Caki2 (cell line): Measurements from ENCODE around the gene PLPPR4. TPM values are rescaled to one million over a fixed set of nuclear protein-coding genes. Genes with fewer than 3 reads are reported as not detected.
"Not testable (repeated sequence)": the region's sequence is repeated elsewhere in the genome, so short reads cannot be mapped to it uniquely, and the experiment has no call there.

ENCODE experiments used
- DNase-seq: peaks from one replicate; pipeline ENCODE4 v3.0.0-alpha.2; 2015; ENCODE audit warnings: low read depth
- in situ Hi-C: cut with HindIII; loops from 2 replicates; pipeline ENCODE4 v1.10.0; 2016; ENCODE audit warnings: low sequenced_read_pairs, low pct_unique_long_range_greater_than_20kb, mixed read lengths
- total RNA-seq: library from RNA; depleted of rRNA; stranded (reverse); fragments of >200 nt; shearing (Covaris generic); gene quantifications from 2 replicates; pipeline ENCODE4 v1.2.3, GENCODE V29; 2014; ENCODE audit warnings: low replicate concordance

PLPPR4 gene
- total RNA-seq, 1 experiment from 2014 or later = not detected

DNA sequence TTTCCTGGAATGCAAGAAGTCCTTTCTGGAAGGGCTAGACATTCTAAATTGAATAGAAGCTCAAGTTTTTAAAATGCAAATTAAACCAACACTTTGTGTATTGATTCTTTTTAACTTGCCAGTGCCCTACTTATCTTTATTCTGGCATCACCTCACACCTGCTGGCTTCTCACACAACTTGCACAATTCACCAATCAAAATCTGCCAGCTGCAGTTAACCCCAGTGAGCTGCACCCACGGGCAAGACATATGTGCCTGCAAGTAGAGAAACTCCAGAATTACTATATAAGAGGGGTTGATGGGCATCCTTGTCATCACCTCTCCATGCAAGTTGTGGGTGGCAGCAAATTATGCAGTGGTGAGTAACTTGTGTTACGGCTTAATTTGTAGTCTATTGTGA, 11.7 kb upstream of the PLPPR4 start:
- in situ Hi-C loops = no loop called here
- DNase-seq = no peak

DNA sequence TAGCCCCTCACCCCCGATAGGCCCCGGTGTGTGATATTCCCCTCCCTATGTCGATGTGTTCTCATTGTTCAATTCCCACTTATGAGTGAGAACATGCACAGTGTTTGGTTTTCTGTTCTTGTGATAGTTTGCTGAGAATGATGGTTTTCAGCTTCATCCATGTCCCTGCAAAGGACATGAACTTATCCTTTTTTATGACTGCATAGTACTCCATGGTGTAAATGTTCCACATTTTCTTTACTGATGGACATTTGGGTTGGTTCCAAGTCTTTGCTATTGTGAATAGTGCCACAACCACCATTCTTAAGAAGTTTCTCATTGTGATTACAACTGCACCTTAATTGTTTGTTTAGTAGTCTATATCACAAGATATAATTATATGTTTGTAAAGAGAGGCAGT, 3.9 kb upstream of the PLPPR4 start:
- in situ Hi-C loops = not testable (repeated sequence)

DNA sequence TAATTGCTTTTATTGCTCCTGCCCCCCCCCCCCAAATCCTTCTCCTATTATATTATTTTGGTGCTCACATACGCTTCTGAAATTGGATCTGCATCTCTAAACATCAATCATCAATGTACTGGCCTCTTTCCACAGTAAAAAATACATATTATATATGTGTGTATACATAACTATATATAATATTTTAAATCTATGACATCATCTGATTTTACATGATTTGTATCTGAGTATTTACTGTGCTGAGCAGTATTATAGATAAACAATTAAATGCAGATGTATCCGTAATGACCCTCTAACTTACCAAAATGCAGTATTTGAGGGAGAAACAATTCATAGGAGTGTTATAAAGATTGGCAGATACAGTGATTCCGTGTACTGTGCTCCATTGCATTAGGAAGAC, 832 bp downstream of the PLPPR4 start:
- in situ Hi-C loops = no loop called here
- DNase-seq = no peak

More for the DNA sequence above, 3.9 kb upstream of the PLPPR4 start:
- not testable (repeated sequence) for DNase-seq

- no peak for DNase-seq
- in situ Hi-C loops = no loop called here
Observed at GRCh38 chr1:99266726-99267125, 2.4 kb downstream of the PLPPR4 start.

DNA sequence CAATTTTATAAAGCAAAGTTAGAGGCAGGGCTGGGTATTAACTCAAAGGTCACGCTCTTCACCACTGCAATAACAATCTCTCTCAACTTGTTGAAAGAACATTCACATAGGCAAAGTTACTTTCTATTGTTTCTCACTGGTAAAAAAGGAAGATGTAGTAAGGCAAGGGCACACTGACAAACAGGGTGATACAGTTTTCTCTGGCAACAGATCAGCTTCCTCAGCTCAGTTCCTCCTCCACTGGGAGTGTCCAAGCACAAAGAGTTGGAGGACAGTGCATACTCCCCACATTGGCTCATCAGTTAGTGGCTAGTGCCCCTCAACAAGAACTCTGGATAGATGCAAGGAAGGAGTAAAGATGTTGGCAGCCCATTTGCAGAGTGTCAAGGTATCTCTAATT, 3.7 kb downstream of the PLPPR4 start:
- no peak for DNase-seq
- in situ Hi-C loops = no loop called here

GRCh38 chr1:99269321-99269720, 5.0 kb downstream of the PLPPR4 start:
- in situ Hi-C loops = no loop called here
- no peak for DNase-seq

- no peak for DNase-seq
- in situ Hi-C loops = no loop called here
Observed at GRCh38 chr1:99270646-99271045, 6.4 kb downstream of the PLPPR4 start.

- no peak for DNase-seq
- in situ Hi-C loops = no loop called here
Observed at GRCh38 chr1:99271249-99271648, 7.0 kb downstream of the PLPPR4 start.

- in situ Hi-C loops = no loop called here
- no peak for DNase-seq
Observed at GRCh38 chr1:99277066-99277465, 12.8 kb downstream of the PLPPR4 start.

DNA sequence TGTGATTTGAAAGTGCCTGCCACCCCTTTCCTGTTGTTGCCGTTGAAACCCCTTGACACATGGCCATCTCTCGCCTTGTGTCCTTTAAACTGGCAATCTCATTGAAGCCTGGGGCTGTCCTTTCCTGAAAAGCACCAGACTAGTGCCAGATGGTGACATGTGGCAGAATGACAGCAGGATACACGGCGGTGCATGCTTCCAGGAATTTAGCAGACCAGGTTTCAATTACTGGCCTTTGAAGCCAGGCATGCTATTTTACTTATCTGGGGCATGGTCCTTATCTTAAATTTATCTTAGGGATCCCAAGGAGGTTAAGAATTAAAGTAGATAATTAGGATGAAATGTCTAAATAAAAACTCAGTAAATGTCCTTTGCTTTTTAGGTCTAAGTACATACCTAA, 15.2 kb downstream of the PLPPR4 start:
- in situ Hi-C loops = no loop called here

DNA sequence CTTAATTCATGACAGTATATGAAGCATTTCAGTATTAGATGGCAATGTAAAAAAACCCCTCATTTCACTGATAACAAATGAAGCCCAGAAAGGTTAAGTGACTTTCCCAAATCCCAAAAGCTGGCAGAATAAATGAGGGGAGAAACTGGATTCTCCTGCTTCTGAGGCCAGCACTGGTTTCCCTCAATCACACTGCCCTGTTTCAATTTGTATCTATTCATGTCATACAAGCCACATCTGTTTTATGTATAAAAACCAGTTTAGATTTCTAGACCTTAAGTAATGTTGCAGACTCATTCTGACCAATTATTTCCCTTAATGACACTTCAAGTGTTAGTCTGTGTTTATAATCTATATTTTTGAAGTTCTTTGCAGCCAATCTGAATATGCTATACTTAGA, 16.8 kb downstream of the PLPPR4 start:
- DNase-seq = no peak
- in situ Hi-C loops = no loop called here

More for the DNA sequence above, 15.2 kb downstream of the PLPPR4 start:
- no peak for DNase-seq

- in situ Hi-C loops = no loop called here
- DNase-seq = no peak
Observed at GRCh38 chr1:99282536-99282935, 18.2 kb downstream of the PLPPR4 start.

DNA sequence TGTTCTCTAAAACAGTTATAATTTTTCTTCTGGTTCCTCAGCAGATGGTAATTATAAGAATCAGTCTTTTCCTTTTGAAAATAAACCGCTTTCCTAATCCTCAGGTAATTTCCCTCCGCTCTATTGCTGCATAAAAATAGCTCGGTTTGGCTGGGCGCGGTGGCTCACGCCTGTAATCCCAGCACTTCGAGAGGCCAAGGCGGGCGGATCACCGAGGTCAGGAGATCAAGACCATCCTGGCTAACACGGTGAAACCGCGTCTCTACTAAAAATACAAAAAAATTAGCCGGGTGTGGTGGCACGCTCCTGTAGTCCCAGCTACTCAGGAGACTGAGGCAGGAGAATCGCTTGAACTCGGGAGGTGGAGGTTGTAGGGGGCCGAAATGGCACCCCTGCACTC, 19.2 kb downstream of the PLPPR4 start:
- in situ Hi-C loops, DNase-seq: not testable (repeated sequence)

GRCh38 chr1:99292886-99293285, 28.6 kb downstream of the PLPPR4 start:
- DNase-seq = no peak
- in situ Hi-C loops = no loop called here

- in situ Hi-C loops = no loop called here
- no peak for DNase-seq
Observed at GRCh38 chr1:99297923-99298322, 33.6 kb downstream of the PLPPR4 start.

DNA sequence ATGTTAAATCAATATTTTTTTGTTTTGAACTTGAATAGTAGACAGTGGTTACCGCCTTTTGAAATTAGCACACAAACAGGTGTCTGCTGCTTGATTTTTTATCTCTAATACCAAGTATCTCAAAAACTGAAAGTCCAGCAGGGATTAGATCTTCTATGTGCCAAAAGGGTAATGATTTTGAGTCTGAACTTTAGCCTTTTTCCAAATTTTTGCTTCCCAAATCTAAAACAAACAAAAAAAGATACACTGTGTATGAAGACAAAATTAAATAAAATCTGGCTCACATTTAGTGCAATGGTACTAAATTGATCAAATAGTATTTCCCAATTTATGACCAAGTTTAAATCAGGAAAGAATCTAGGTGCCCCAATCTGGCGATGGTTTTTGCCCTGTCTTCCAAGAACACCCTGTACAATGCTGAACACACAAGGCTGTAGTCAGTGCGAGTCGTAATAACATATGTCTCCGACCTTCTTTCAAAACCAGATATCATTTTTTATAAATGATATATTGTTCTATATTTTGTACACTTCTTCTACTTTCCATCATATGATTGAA, 40.5 kb downstream of the PLPPR4 start:
- in situ Hi-C loops = no loop called here
- no peak for DNase-seq

- no peak for DNase-seq
- in situ Hi-C loops = no loop called here
Observed at GRCh38 chr1:99305626-99306025, 41.3 kb downstream of the PLPPR4 start.

DNA sequence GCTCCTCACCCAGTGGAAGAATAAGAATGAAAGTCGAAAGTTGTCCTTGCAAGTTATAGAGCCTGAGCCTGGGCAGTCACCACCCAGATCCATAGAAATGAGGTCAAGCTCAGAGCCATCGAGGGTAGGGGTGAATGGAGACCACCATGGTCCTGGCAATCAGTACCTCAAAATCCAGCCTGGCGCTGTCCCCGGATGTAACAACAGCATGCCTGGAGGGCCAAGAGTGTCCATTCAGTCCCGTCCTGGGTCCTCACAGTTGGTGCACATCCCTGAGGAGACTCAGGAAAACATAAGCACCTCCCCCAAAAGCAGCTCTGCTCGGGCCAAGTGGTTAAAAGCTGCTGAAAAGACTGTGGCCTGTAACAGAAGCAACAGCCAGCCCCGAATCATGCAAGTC, 41.8 kb downstream of the PLPPR4 start:
- in situ Hi-C loops = no loop called here
- DNase-seq = no peak

- in situ Hi-C loops = no loop called here
- DNase-seq = no peak
Observed at GRCh38 chr1:99306644-99307043, 42.4 kb downstream of the PLPPR4 start.

GRCh38 chr1:99315305-99315704, 51.0 kb downstream of the PLPPR4 start:
- no peak for DNase-seq
- in situ Hi-C loops = no loop called here
